ENCODE results near the gene MIEN1.

DNA sequence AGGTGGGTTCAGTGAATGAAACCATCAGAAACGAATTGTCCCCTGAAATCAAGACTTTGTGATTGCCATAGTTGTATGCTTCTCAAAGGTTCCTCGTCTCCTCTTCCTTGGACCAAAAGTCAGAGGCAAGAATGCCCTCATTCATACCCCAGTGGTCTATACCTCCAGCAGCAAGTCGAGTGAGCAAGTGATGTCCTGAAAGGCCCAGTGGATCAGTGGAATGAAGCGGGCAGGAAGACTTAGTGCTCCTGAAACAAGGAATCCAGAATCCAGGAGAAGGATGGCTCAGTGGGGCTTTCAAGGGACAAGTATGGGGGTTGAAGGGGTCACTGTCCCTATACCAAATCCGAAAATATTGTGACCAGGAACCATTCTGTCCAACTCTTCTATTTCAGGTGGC, 35.7 kb downstream of the MIEN1 start:
- TF ChIP-seq, protein P1, sequence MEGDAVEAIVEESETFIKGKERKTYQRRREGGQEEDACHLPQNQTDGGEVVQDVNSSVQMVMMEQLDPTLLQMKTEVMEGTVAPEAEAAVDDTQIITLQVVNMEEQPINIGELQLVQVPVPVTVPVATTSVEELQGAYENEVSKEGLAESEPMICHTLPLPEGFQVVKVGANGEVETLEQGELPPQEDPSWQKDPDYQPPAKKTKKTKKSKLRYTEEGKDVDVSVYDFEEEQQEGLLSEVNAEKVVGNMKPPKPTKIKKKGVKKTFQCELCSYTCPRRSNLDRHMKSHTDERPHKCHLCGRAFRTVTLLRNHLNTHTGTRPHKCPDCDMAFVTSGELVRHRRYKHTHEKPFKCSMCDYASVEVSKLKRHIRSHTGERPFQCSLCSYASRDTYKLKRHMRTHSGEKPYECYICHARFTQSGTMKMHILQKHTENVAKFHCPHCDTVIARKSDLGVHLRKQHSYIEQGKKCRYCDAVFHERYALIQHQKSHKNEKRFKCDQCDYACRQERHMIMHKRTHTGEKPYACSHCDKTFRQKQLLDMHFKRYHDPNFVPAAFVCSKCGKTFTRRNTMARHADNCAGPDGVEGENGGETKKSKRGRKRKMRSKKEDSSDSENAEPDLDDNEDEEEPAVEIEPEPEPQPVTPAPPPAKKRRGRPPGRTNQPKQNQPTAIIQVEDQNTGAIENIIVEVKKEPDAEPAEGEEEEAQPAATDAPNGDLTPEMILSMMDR (IDR thresholded peaks at IDR 0.05; ENCODE audit: insufficient read depth, low read depth, low read length), result no peak
- no peak for TF ChIP-seq EZH2 (IDR thresholded peaks at IDR 0.05; ENCODE audit: insufficient read depth, low read length)
